OCI-LY7 (cell line): ENCODE results near the gene VPS4B.

Experiments used
- EZH2phosphoT487 ChIP-seq: fragments of 200-600 bp; sonication (generic); IDR thresholded peaks from 2 replicates; pipeline ENCODE4 v1.6.1; 2018; ENCODE audit warnings: low read depth, borderline replicate concordance, mild to moderate bottlenecking, mixed run types, antibody characterized with exemption, low read length, moderate library complexity, mixed read lengths
- TF ChIP-seq, protein P1 (sequence below): fragments of 200-600 bp; sonication (generic); conservative IDR thresholded peaks from 2 replicates; pipeline ENCODE4 v1.5.1; 2014; ENCODE audit warnings: mild to moderate bottlenecking, antibody characterized with exemption, low read length, moderate library complexity, mixed read lengths

DNA sequence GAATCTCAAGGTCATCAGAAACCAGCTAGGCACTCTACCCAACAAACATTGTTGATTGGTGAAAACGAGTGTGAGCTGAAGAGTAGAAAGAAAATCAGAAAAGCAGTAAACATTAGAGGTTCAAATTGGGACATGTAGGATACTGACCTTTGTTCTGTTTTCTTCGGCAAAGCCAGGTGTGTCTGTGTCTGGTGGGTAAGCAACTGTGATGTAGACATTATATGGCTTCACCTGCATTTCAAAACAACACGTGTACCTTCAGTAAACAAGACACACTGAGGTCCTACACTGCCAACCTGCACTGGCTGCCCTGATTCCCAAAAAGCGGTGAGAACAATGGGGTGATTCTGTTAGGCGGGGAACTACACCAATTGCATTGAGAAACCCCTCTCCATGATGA lies 78.0 kb downstream of the VPS4B start:
- TF ChIP-seq, protein P1, sequence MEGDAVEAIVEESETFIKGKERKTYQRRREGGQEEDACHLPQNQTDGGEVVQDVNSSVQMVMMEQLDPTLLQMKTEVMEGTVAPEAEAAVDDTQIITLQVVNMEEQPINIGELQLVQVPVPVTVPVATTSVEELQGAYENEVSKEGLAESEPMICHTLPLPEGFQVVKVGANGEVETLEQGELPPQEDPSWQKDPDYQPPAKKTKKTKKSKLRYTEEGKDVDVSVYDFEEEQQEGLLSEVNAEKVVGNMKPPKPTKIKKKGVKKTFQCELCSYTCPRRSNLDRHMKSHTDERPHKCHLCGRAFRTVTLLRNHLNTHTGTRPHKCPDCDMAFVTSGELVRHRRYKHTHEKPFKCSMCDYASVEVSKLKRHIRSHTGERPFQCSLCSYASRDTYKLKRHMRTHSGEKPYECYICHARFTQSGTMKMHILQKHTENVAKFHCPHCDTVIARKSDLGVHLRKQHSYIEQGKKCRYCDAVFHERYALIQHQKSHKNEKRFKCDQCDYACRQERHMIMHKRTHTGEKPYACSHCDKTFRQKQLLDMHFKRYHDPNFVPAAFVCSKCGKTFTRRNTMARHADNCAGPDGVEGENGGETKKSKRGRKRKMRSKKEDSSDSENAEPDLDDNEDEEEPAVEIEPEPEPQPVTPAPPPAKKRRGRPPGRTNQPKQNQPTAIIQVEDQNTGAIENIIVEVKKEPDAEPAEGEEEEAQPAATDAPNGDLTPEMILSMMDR = no peak
- TF ChIP-seq EZH2phosphoT487 = no peak
